ENCODE data around the gene CYGB. TPM values are rescaled to one million over a fixed set of nuclear protein-coding genes. Genes with fewer than 3 reads are reported as not detected.

CYGB gene
- total and polyA plus RNA-seq, 2 of the 13 experiments (the other 11 are each of a cell fraction or from before 2014, with no cell fraction given) = 18.9 to 27.1 TPM

DNA sequence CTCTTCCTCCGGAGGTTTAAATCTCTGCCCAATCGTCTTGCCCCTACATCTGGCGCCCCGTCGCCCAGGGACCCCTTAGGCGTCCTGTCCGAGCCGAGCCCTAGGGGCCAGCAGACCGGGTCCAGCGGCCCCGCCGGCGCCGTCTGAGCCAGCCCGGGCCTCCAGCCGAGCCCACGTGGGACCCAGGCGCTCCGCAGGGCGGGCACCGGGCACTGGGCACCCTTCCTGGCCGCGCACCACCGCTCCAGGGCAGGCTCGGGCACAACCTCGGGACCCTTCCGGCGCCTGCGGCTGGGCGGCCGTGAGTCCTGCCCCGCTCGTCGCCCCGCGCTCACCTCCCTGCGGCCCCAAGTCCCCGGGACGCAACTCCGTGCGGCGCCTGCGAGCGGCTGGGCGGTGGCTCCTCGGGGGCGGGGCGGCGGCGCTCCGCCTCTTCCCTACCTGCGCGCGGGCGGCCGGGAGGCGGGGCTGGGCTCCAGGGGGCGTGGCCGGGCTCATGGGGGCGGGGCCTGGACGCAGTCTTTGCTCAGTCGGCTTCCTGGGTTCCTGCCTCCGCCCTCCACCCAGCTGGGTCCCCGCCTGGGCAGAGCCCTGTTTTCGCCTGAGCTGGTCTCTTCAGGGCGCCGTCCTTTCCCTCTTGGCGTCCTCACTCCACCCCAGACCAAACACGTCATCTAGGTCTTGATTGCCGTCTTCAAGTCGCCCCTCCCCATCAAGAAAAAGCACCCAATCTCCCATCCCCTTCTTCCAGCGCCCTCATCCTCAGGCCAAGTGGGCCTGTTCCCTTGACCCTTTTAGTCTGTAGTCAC lies 36.3 kb downstream of the CYGB start, which contains the start of gene RHBDF2 (continued):
- TF ChIP-seq ZBTB3 (CRISPR knock-in tag; IDR thresholded peaks at IDR 0.05; ENCODE audit: borderline replicate concordance, low read depth) (no peak), ZNF12 (CRISPR knock-in tag; IDR thresholded peaks at IDR 0.05) (no peak), CREB1 (IDR thresholded peaks at IDR 0.05) (no peak), CREB1 (CRISPR knock-in tag; IDR thresholded peaks at IDR 0.05) (no peak), ARHGAP35 (CRISPR knock-in tag; IDR thresholded peaks at IDR 0.05; ENCODE audit: borderline replicate concordance) (no peak), ZNF180 (CRISPR knock-in tag; IDR thresholded peaks at IDR 0.05; ENCODE audit: borderline replicate concordance, low read depth) (no peak), ZNF205 (CRISPR knock-in tag; IDR thresholded peaks at IDR 0.05) (no peak), MED1 (CRISPR knock-in tag; IDR thresholded peaks at IDR 0.05) (0 out of 2 replicates have a peak, but pooled peaks have one; percentile 7), DR1 (CRISPR knock-in tag; IDR thresholded peaks at IDR 0.05) (no peak), NCOR1 (IDR thresholded peaks at IDR 0.05; ENCODE audit: borderline replicate concordance, low read length) (no peak), MXI1 (IDR thresholded peaks at IDR 0.05; ENCODE audit: borderline replicate concordance, low read depth, low read length) (no peak; the same call in 1 of the 3 replicates), MBD4 (IDR thresholded peaks at IDR 0.05; ENCODE audit: borderline replicate concordance, low read length) (no peak), ZNF652 (CRISPR knock-in tag; IDR thresholded peaks at IDR 0.05; ENCODE audit: borderline replicate concordance, low read depth) (no peak), DDIT3 (CRISPR knock-in tag; IDR thresholded peaks at IDR 0.05) (no peak), ZNF333 (CRISPR knock-in tag; IDR thresholded peaks at IDR 0.05; ENCODE audit: borderline replicate concordance) (no peak), ETS1 (CRISPR knock-in tag; IDR thresholded peaks at IDR 0.05) (no peak), THAP11 (CRISPR knock-in tag; IDR thresholded peaks at IDR 0.05) (no peak), BRF2 (CRISPR knock-in tag; IDR thresholded peaks at IDR 0.05) (no peak), KDM2A (CRISPR knock-in tag; IDR thresholded peaks at IDR 0.05; ENCODE audit: borderline replicate concordance, low read depth) (no peak; the same call in 1 of the 2 replicates), SALL1 (CRISPR knock-in tag; IDR thresholded peaks at IDR 0.05) (peak; percentile 54; the same call in 1 of the 2 replicates), E2F2 (CRISPR knock-in tag; IDR thresholded peaks at IDR 0.05; ENCODE audit: borderline replicate concordance) (no peak), FOXO4 (CRISPR knock-in tag; conservative IDR thresholded peaks at IDR 0.05) (no peak), ZNF780A (CRISPR knock-in tag; IDR thresholded peaks at IDR 0.05) (no peak), ZNF460 (CRISPR knock-in tag; IDR thresholded peaks at IDR 0.05; ENCODE audit: borderline replicate concordance) (no peak), ZNF414 (CRISPR knock-in tag; IDR thresholded peaks at IDR 0.05) (no peak)
